Measurements from ENCODE around the gene WDR37.

WDR37 gene

GRCh38 chr10:1151076-1152033 lies 95.2 kb downstream of the WDR37 start:
- no peak overlapping the region for H3K4me3 ChIP-seq (ENCODE audit: low read depth, low read length)
- ChIA-PET POLR2A (no interaction called here), CTCF (no interaction called here)
- TF ChIP-seq CTCF (IDR thresholded peaks at IDR 0.05; ENCODE audit: insufficient read depth, low read length, missing control alignments), result no peak
- no peak for DNase-seq (ENCODE audit: low read depth, low spot score)

- H3K4me3 ChIP-seq (ENCODE audit: low read depth, low read length), result no peak overlapping the region
- POLR2A ChIA-PET, result no interaction called here
- no peak for DNase-seq (ENCODE audit: low read depth, low spot score)
- CTCF ChIA-PET, result no interaction called here
- no peak for TF ChIP-seq CTCF (IDR thresholded peaks at IDR 0.05; ENCODE audit: insufficient read depth, low read length, missing control alignments)
Observed at GRCh38 chr10:1152386-1153250, 96.4 kb downstream of the WDR37 start.

- no peak for TF ChIP-seq CTCF (IDR thresholded peaks at IDR 0.05; ENCODE audit: insufficient read depth, low read length, missing control alignments)
- CTCF ChIA-PET, result no interaction called here
- no peak overlapping the region for H3K4me3 ChIP-seq (ENCODE audit: low read depth, low read length)
- POLR2A ChIA-PET, result no interaction called here
- no peak for DNase-seq (ENCODE audit: low read depth, low spot score)
Observed at GRCh38 chr10:1153251-1153763, 97.1 kb downstream of the WDR37 start.

GRCh38 chr10:1153805-1154351 lies 97.7 kb downstream of the WDR37 start:
- POLR2A ChIA-PET, result no interaction called here
- DNase-seq (ENCODE audit: low read depth, low spot score), result no peak
- H3K4me3 ChIP-seq (ENCODE audit: low read depth, low read length), result no peak overlapping the region
- CTCF ChIA-PET, result no interaction called here
- TF ChIP-seq CTCF (IDR thresholded peaks at IDR 0.05; ENCODE audit: insufficient read depth, low read length, missing control alignments), result no peak

- POLR2A ChIA-PET, result no interaction called here
- no peak for TF ChIP-seq CTCF (IDR thresholded peaks at IDR 0.05; ENCODE audit: insufficient read depth, low read length, missing control alignments)
- DNase-seq (ENCODE audit: low read depth, low spot score), result no peak
- CTCF ChIA-PET, result no interaction called here
- no peak overlapping the region for H3K4me3 ChIP-seq (ENCODE audit: low read depth, low read length)
Observed at GRCh38 chr10:1154531-1155295, 98.5 kb downstream of the WDR37 start.

Data from AG04449 (cell line).